ENCODE results near the gene HSD17B1. TPM values are rescaled to one million over a fixed set of nuclear protein-coding genes. Genes with fewer than 3 reads are reported as not detected.
A peak's percentile ranks its signal among the peaks of the same experiment; 100 is the strongest.

The HSD17B1 gene
- total RNA-seq, 1 donor from 2014 or later, result 1.4 TPM

DNA sequence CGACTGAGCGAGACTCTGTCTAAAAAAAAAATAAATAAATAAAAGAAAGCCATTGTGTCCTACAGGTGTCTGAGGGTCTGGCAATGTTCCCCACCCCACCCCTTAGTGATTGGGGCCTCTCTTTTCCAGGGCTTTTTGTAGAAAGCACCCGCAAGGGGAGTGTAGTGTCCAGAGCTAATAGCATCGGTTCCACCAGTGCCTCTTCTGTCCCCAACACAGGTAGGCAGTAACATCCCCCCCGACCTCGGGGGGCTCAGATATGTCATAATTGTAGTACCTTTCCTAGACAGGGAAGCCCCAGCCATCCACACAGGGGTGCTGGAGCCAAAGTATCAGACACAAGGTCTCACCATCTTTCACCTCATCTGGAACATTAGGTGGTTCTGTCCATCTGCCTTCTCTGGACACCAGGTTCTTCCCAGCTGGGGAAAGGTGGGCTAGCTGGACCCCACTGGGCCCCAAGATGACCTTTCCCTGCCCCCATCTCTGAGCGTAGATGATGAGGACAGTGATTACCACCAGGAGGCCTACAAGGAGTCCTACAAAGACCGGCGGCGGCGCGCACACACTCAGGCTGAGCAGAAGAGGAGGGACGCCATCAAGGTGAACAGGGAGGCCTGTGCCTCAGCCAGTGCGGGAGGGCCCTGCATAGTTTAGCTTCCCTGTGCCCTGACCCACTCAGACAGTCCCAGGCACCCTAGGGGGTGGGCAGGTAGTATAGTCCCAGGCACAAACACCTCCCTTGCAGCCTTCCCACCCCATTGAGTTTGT is 15.8 kb downstream of the HSD17B1 start:
- no peak for TF ChIP-seq CTCF (IDR thresholded peaks at IDR 0.05; ENCODE audit: unreplicated experiment)
- H3K4me3 Mint-ChIP-seq (ENCODE audit: low read depth), result peak overlapping the region; percentile 33
- DNase-seq (ENCODE audit: low spot score, unreplicated experiment), result no peak
- H3K9me3 Mint-ChIP-seq (ENCODE audit: low read depth), result no peaks in the 10 kb centered on the region
- peaks cover 9% of the 10 kb centered on the region for H3K4me1 Mint-ChIP-seq (ENCODE audit: low read depth)
- H3K36me3 Mint-ChIP-seq (ENCODE audit: insufficient read depth), result peaks cover 14% of the 10 kb centered on the region
- no peak overlapping the region for H3K27ac Mint-ChIP-seq
- H3K27me3 Mint-ChIP-seq, result no peaks in the 10 kb centered on the region

DNA sequence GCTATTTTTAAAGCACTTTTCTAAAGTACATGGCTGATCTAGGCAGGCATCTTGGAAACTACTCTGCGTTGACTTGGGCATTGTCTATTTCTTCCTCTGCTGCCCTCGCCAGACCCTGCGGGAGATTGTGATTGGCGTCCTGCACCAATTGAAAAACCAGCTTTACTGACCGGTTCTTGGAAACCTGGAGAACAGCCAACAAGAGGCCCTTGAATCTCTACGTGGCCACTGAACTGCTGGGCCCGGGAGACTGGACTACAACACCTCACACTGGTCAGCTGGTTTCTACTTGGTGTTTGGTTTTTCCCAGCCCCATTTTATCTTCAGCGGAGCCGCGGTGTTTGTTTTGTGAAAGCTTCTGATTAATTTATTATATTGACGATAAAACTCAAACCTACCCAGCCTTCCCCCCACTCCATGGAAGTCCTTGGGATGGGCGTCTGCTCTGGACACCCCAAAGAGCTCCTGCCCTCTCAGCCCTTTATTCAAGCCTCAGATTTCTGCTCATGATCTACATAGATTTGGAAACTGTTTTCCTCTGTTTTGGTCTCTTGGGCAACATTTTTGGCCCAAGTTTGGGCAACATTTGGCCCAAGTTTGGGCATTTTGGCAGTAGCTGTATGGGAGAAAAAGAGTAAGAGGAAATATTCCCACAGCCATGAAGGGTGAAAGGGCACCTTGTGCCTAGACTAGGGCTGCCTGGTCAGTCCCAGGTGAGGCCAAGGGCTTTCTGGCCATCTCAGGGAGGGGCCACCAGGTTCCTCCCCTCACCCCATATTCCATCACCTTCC is 18.9 kb downstream of the HSD17B1 start:
- no peaks in the 10 kb centered on the region for H3K9me3 Mint-ChIP-seq (ENCODE audit: low read depth)
- no peaks in the 10 kb centered on the region for H3K27me3 Mint-ChIP-seq
- peaks cover 17% of the 10 kb centered on the region for H3K36me3 Mint-ChIP-seq (ENCODE audit: insufficient read depth)
- no peak overlapping the region for H3K27ac Mint-ChIP-seq
- no peak for DNase-seq (ENCODE audit: low spot score, unreplicated experiment)
- H3K4me1 Mint-ChIP-seq (ENCODE audit: low read depth), result peaks cover 10% of the 10 kb centered on the region
- no peak overlapping the region for H3K4me3 Mint-ChIP-seq (ENCODE audit: low read depth)
- no peak for TF ChIP-seq CTCF (IDR thresholded peaks at IDR 0.05; ENCODE audit: unreplicated experiment)

- H3K36me3 Mint-ChIP-seq (ENCODE audit: insufficient read depth), result peaks cover 17% of the 10 kb centered on the region
- no peak overlapping the region for H3K27ac Mint-ChIP-seq
- H3K27me3 Mint-ChIP-seq, result no peaks in the 10 kb centered on the region
- no peak overlapping the region for H3K4me3 Mint-ChIP-seq (ENCODE audit: low read depth)
- no peak for DNase-seq (ENCODE audit: low spot score, unreplicated experiment)
- no peak for TF ChIP-seq CTCF (IDR thresholded peaks at IDR 0.05; ENCODE audit: unreplicated experiment)
- no peaks in the 10 kb centered on the region for H3K9me3 Mint-ChIP-seq (ENCODE audit: low read depth)
- peaks cover 15% of the 10 kb centered on the region for H3K4me1 Mint-ChIP-seq (ENCODE audit: low read depth)
These were observed 20.4 kb downstream of the HSD17B1 start for GRCh38 chr17:42573095-42573494.

- no peak overlapping the region for H3K4me3 Mint-ChIP-seq (ENCODE audit: low read depth)
- H3K36me3 Mint-ChIP-seq (ENCODE audit: insufficient read depth), result peaks cover 17% of the 10 kb centered on the region
- no peaks in the 10 kb centered on the region for H3K9me3 Mint-ChIP-seq (ENCODE audit: low read depth)
- no peaks in the 10 kb centered on the region for H3K27me3 Mint-ChIP-seq
- H3K27ac Mint-ChIP-seq, result no peak overlapping the region
- no peak for TF ChIP-seq CTCF (IDR thresholded peaks at IDR 0.05; ENCODE audit: unreplicated experiment)
- DNase-seq (ENCODE audit: low spot score, unreplicated experiment), result no peak
- H3K4me1 Mint-ChIP-seq (ENCODE audit: low read depth), result peaks cover 18% of the 10 kb centered on the region
These were observed 21.7 kb downstream of the HSD17B1 start for GRCh38 chr17:42574463-42574862.

DNA sequence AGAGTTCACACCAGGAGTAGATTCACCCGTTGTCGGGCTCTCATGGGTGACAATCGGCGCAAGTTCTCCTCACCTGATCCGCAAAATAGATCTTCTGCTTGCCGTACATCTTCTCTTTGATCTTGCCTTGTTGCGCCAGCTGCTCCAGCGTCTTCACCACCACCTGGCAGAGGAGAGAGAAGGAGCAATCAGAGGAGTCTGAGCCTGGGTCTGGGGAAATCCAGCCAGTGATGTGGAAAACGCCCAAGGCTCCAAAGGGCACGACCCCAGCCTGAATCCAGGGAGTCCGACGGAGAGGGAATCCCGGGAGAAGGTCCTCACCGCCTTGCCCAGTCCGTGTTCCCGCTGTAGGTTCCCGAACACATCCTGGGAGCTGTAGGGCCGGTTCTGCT is 24.4 kb downstream of the HSD17B1 start:
- no peak for TF ChIP-seq CTCF (IDR thresholded peaks at IDR 0.05; ENCODE audit: unreplicated experiment)
- Mint-ChIP-seq H3K4me1 (ENCODE audit: low read depth) (peaks cover 18% of the 10 kb centered on the region), H3K9me3 (ENCODE audit: low read depth) (no peaks in the 10 kb centered on the region), H3K27ac (no peak overlapping the region), H3K4me3 (ENCODE audit: low read depth) (peak overlapping the region; percentile 96), H3K36me3 (ENCODE audit: insufficient read depth) (peaks cover 10% of the 10 kb centered on the region), H3K27me3 (no peaks in the 10 kb centered on the region)
- no peak for DNase-seq (ENCODE audit: low spot score, unreplicated experiment)
